IMR-90 (cell line): Measurements from ENCODE around the gene NOC2L. TPM values are rescaled to one million over a fixed set of nuclear protein-coding genes. Genes with fewer than 3 reads are reported as not detected.

Experiments
- ATAC-seq: fragments of 200-7000 bp; cut with Tn5 transposase; 2 replicates; pipeline ENCODE4 v1.9.1; 2020; ENCODE audit warnings: low read depth, mild to moderate bottlenecking, moderate library complexity
- BruUV-seq: library from RNA; stranded (reverse); fragments of 400-500 nt; replicated peaks from 2 replicates; lab custom pipeline; 2021; lab: Mats Ljungman, UMichigan
- CTCF ChIA-PET: fragments of 300-600 bp; formaldehyde crosslinking; extraction: SDS; loops from one replicate; lab custom pipeline; 2021; ENCODE audit warnings: antibody characterized with exemption; lab: Yijun Ruan, JAX
- POLR2A ChIA-PET: fragments of 300-600 bp; sonication (Branson Sonifier 250); formaldehyde crosslinking; loops from one replicate; lab custom pipeline; 2022; ENCODE audit warnings: antibody characterized with exemption; ENCODE audit not compliant: unreplicated experiment; lab: Charles Lee
- DNase-seq: peaks from one replicate; pipeline ENCODE4 v3.0.0; 2013
- H2AFZ ChIP-seq: replicated peaks from 2 replicates; pipeline ENCODE3; 2013; ENCODE audit warnings: low read length, mild to moderate bottlenecking; ENCODE audit not compliant: poor library complexity
- H2AK5ac ChIP-seq: 2 replicates; pipeline ENCODE4 v1.6.1; 2013; ENCODE audit warnings: low read depth, low read length, inconsistent platforms
- H2AK9ac ChIP-seq: replicated peaks from 2 replicates; pipeline ENCODE3; 2013; ENCODE audit warnings: mild to moderate bottlenecking, low read depth, low read length, moderate library complexity; ENCODE audit not compliant: poor library complexity
- H2BK120ac ChIP-seq: 2 replicates; pipeline ENCODE4 v1.6.1; 2013; ENCODE audit warnings: low read depth, low read length, inconsistent platforms
- H2BK15ac ChIP-seq: 3 replicates; pipeline ENCODE4 v1.6.1; 2013; ENCODE audit warnings: low read depth, low read length, inconsistent platforms
- H2BK20ac ChIP-seq: 2 replicates; pipeline ENCODE4 v1.6.1; 2013; ENCODE audit warnings: low read depth, mild to moderate bottlenecking, inconsistent platforms, low read length, moderate library complexity
- H2BK5ac ChIP-seq: 2 replicates; pipeline ENCODE4 v1.6.1; 2013; ENCODE audit warnings: mild to moderate bottlenecking, low read depth, low read length, inconsistent platforms; ENCODE audit not compliant: poor library complexity, severe bottlenecking
- H3K14ac ChIP-seq: replicated peaks from 2 replicates; pipeline ENCODE4 v1.6.1; 2013; ENCODE audit warnings: low read depth, low read length, inconsistent platforms
- H3K18ac ChIP-seq: 2 replicates; pipeline ENCODE4 v1.6.1; 2013; ENCODE audit warnings: low read depth, low read length, control low read depth
- H3K23ac ChIP-seq: 2 replicates; pipeline ENCODE4 v1.6.1; 2013; ENCODE audit warnings: low read depth, low read length, inconsistent platforms
- H3K27ac ChIP-seq: 2 replicates; pipeline ENCODE4 v1.5.1; 2013; ENCODE audit warnings: mild to moderate bottlenecking, control low read depth, low read length; ENCODE audit not compliant: insufficient read depth
- H3K27me3 ChIP-seq: 2 replicates; pipeline ENCODE4 v1.6.1; 2013; ENCODE audit warnings: low read length; ENCODE audit not compliant: control insufficient read depth, insufficient read depth
- H3K36me3 ChIP-seq: 2 replicates; pipeline ENCODE4 v1.6.1; 2013; ENCODE audit warnings: low read length, mixed read lengths; ENCODE audit not compliant: control insufficient read depth, insufficient read depth
- H3K4ac ChIP-seq: 2 replicates; pipeline ENCODE4 v1.6.1; 2013; ENCODE audit warnings: low read depth, low read length, inconsistent platforms
- H3K4me1 ChIP-seq: 2 replicates; pipeline ENCODE4 v1.6.1; 2013; ENCODE audit warnings: low read length, mixed read lengths; ENCODE audit not compliant: control insufficient read depth, insufficient read depth
- H3K4me2 ChIP-seq: 2 replicates; pipeline ENCODE4 v1.6.1; 2013; ENCODE audit warnings: low read depth, mild to moderate bottlenecking, control low read depth, low read length, moderate library complexity
- H3K4me3 ChIP-seq: 2 replicates; pipeline ENCODE4 v1.5.1; 2013; ENCODE audit warnings: low read depth, mild to moderate bottlenecking, control low read depth, low read length, moderate library complexity; ENCODE audit not compliant: insufficient read depth
- H3K56ac ChIP-seq: 2 replicates; pipeline ENCODE4 v1.6.1; 2013; ENCODE audit warnings: low read length, inconsistent platforms; ENCODE audit not compliant: insufficient read depth; ENCODE audit errors: extremely low read depth
- H3K79me1 ChIP-seq, 2 experiments: 2 replicates each; pipeline ENCODE4 v1.6.1; 2013; ENCODE audit warnings: low read length in 2 of 2, inconsistent platforms in 1 of 2, low read depth in 1 of 2
- H3K9ac ChIP-seq: 2 replicates; pipeline ENCODE4 v1.6.1; 2013; ENCODE audit warnings: low read depth, low read length, control low read depth
- H3K9me1 ChIP-seq: 2 replicates; pipeline ENCODE4 v1.6.1; 2013; ENCODE audit warnings: low read length, inconsistent platforms; ENCODE audit not compliant: insufficient read depth
- H3K9me3 ChIP-seq: 2 replicates; pipeline ENCODE4 v1.6.1; 2013; ENCODE audit warnings: low read length; ENCODE audit not compliant: control insufficient read depth, insufficient read depth
- H4K20me1 ChIP-seq: 2 replicates; pipeline ENCODE4 v1.6.1; 2013; ENCODE audit warnings: low read length, inconsistent platforms; ENCODE audit not compliant: insufficient read depth
- H4K5ac ChIP-seq: 2 replicates; pipeline ENCODE4 v1.6.1; 2013; ENCODE audit warnings: mild to moderate bottlenecking, low read depth, low read length, control low read depth
- H4K8ac ChIP-seq, 2 experiments: 2 replicates each; pipeline ENCODE4 v1.6.1; 2013; ENCODE audit warnings: low read depth in 2 of 2, low read length in 2 of 2, control low read depth in 1 of 2, inconsistent platforms in 1 of 2
- H4K91ac ChIP-seq: 2 replicates; pipeline ENCODE4 v1.6.1; 2013; ENCODE audit warnings: low read depth, low read length, inconsistent platforms; ENCODE audit not compliant: insufficient read depth
- CEBPB ChIP-seq: IDR thresholded peaks from 2 replicates; pipeline ENCODE4 v1.6.1; 2012; ENCODE audit warnings: low read depth, low read length, improper control_type of control experiment
- FOS ChIP-seq: fragments of 150-350 bp; IDR thresholded peaks from 2 replicates; pipeline ENCODE4 v1.6.1; 2016; ENCODE audit warnings: low read depth, low read length
- MAZ ChIP-seq: IDR thresholded peaks from 2 replicates; pipeline ENCODE4 v1.6.1; 2012; ENCODE audit warnings: low read depth, mild to moderate bottlenecking, low read length, improper control_type of control experiment, moderate library complexity, borderline replicate concordance
- POLR2A ChIP-seq: IDR thresholded peaks from 2 replicates; pipeline ENCODE4 v1.6.1; 2012; ENCODE audit warnings: mild to moderate bottlenecking, low read depth, low read length
- RAD21 ChIP-seq: IDR thresholded peaks from 2 replicates; pipeline ENCODE4 v1.6.1; 2012; ENCODE audit warnings: low read length, improper control_type of control experiment
- RFX5 ChIP-seq: IDR thresholded peaks from 2 replicates; pipeline ENCODE4 v1.8.0; 2012; ENCODE audit warnings: low read depth, mild to moderate bottlenecking, low read length, moderate library complexity
- SMC3 ChIP-seq: fragments of 150-350 bp; IDR thresholded peaks from 2 replicates; pipeline ENCODE4 v1.6.1; 2016; ENCODE audit warnings: low read depth, mild to moderate bottlenecking, antibody characterized with exemption, low read length, moderate library complexity
- WGBS, 2 experiments: methylation state at CpG; one replicate each; pipeline versions ENCODE4 v1.1.5 to v1.1.7; 2013; ENCODE audit warnings: missing lambda C conversion rate in 2 of 2; ENCODE audit not compliant: insufficient read length in 1 of 2; ENCODE audit errors: extremely low coverage in 2 of 2; 5-methylcytosine and 5-hydroxymethylcytosine counted together
- dilution Hi-C: fragments of 300-500 bp; cut with HindIII; formaldehyde crosslinking; loops from one replicate; pipeline ENCODE4 v1.14.3; 2018; ENCODE audit warnings: low sequenced_read_pairs; ENCODE audit not compliant: unreplicated experiment
- in situ Hi-C: fragments of 300-500 bp; cut with MboI; formaldehyde crosslinking; loops from 3 replicates; pipeline ENCODE4 v1.14.3; 2019; ENCODE audit warnings: low sequenced_read_pairs, inconsistent platforms, mixed read lengths
- intact Hi-C: fragments of 100-400 bp; cut with micrococcal nuclease; formaldehyde crosslinking; loops from 2 replicates; pipeline ENCODE4 v1.10.0; 2022
- polyA plus RNA-seq, 3 experiments: library from polyadenylated mRNA; depleted of rRNA; stranded (reverse); fragments of >200 nt; gene quantifications; 2 replicates each; pipeline ENCODE4 v1.2.3, GENCODE V29; 2012; ENCODE audit warnings: low replicate concordance in 1 of 3
- total RNA-seq: library from RNA; depleted of rRNA; stranded (reverse); fragments of >200 nt; gene quantifications from 2 replicates; pipeline ENCODE4 v1.2.3, GENCODE V29; 2012
- TF ChIP-seq, protein P1 (sequence below): conservative IDR thresholded peaks from 2 replicates; pipeline ENCODE4 v1.5.1; 2012; ENCODE audit warnings: mild to moderate bottlenecking, low read depth, low read length, improper control_type of control experiment
- TF ChIP-seq, protein P2 (sequence below): fragments of 150-350 bp; IDR thresholded peaks from 2 replicates; pipeline ENCODE4 v1.6.1; 2016; ENCODE audit warnings: low read depth, mild to moderate bottlenecking, low read length, moderate library complexity, borderline replicate concordance

NOC2L gene
- total and polyA plus RNA-seq, 2 of the 4 experiments (the other 2 are of a cell fraction), result 74.2 to 106 TPM

DNA sequence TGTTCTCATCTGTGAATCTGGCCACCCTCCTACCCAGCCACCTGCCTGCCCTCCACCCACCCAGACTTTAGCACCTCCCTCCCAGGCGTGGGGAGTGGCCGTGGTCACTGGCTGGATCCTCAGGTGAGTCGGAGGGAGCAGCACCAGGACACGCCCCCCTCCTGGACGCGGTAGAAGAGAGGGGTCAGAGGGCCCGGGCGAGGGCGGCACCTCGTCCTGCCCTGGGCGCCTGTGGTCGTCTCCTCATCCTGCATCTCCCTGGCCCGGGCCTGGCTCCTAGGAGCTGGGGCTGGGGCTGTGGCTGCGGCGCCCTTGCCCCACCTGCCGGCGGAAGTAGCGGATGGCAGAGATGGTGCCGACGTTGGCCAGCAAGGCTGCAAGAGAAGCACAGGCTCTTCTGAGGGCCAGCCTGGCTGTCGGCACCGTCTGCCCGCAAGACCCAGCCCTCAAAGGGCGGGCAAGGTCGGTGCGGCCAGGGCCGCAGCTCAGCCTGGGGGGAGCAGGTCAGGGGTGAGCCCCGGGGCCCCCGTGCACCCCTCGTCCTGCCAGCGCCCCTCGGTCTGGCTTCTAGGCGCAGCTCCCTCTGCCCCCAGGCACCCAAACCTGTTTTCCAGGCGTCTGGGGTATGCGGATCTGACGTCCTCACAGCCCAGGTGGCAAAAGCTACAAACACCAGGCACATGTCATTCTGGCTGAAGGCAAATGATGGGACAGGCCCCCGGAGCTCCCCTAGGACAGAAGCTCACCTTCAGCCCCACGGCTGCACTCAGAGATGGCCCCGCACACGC is 17.0 kb upstream of the NOC2L start:
- H4K5ac ChIP-seq, result no peak overlapping the region
- dilution Hi-C loops, result no loop called here
- peak overlapping the region; percentile 12 for H3K4me2 ChIP-seq

More for the DNA sequence above, 17.0 kb upstream of the NOC2L start:
- H3K9me1 ChIP-seq, result no peaks in the 10 kb centered on the region
- H3K9ac ChIP-seq, result no peak overlapping the region
- intact Hi-C loops, result loop anchor here (2.0 to 5.0 kb wide), 2 partner anchors 74 to 103 kb away; no protein-coding TSS in a partner anchor
- no peaks in the 10 kb centered on the region for H3K9me3 ChIP-seq
- H2BK120ac ChIP-seq, result no peak overlapping the region
- no peak overlapping the region for H2AK5ac ChIP-seq
- no peak overlapping the region for H3K14ac ChIP-seq
- no peak overlapping the region for H3K27ac ChIP-seq
- H3K4me1 ChIP-seq, result 0 out of 2 replicates have a peak, but pooled peaks cover 2% of the 10 kb centered on the region
- 0 out of 4 replicates have a peak overlapping the region, but pooled peaks of 1 of the 2 experiments have one; percentile 9 for H4K8ac ChIP-seq
- peak; percentile 36 for DNase-seq
- in situ Hi-C loops, result no loop called here
- H3K79me1 ChIP-seq, result no peaks in the 10 kb centered on the region
- no peak overlapping the region for H4K91ac ChIP-seq
- H3K56ac ChIP-seq, result no peak overlapping the region
- H3K27me3 ChIP-seq, result no peaks in the 10 kb centered on the region
- ChIA-PET CTCF (interaction anchor here (1.4 kb wide), 1 partner anchor 9 kb away, joined by 3 read pairs; no protein-coding TSS in a partner anchor), POLR2A (no interaction called here)
- H3K4me3 ChIP-seq, result peak overlapping the region; percentile 0; the same call in 1 of the 2 replicates
- no TSS peak for BruUV-seq
- H3K36me3 ChIP-seq, result no peaks in the 10 kb centered on the region
- TF ChIP-seq FOS (no peak), RAD21 (peak; percentile 71), SMC3 (peak; percentile 58), CEBPB (no peak), POLR2A (no peak), RFX5 (no peak), MAZ (no peak)
- TF ChIP-seq, protein P1, sequence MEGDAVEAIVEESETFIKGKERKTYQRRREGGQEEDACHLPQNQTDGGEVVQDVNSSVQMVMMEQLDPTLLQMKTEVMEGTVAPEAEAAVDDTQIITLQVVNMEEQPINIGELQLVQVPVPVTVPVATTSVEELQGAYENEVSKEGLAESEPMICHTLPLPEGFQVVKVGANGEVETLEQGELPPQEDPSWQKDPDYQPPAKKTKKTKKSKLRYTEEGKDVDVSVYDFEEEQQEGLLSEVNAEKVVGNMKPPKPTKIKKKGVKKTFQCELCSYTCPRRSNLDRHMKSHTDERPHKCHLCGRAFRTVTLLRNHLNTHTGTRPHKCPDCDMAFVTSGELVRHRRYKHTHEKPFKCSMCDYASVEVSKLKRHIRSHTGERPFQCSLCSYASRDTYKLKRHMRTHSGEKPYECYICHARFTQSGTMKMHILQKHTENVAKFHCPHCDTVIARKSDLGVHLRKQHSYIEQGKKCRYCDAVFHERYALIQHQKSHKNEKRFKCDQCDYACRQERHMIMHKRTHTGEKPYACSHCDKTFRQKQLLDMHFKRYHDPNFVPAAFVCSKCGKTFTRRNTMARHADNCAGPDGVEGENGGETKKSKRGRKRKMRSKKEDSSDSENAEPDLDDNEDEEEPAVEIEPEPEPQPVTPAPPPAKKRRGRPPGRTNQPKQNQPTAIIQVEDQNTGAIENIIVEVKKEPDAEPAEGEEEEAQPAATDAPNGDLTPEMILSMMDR, result peak; percentile 65
- TF ChIP-seq, protein P2, sequence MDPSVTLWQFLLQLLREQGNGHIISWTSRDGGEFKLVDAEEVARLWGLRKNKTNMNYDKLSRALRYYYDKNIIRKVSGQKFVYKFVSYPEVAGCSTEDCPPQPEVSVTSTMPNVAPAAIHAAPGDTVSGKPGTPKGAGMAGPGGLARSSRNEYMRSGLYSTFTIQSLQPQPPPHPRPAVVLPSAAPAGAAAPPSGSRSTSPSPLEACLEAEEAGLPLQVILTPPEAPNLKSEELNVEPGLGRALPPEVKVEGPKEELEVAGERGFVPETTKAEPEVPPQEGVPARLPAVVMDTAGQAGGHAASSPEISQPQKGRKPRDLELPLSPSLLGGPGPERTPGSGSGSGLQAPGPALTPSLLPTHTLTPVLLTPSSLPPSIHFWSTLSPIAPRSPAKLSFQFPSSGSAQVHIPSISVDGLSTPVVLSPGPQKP, result no peak
- H2AK9ac ChIP-seq, result peak overlapping the region; percentile 28
- H3K4ac ChIP-seq, result no peak overlapping the region
- no peak overlapping the region for H3K23ac ChIP-seq
- H2BK20ac ChIP-seq, result no peak overlapping the region
- ATAC-seq, result peak; percentile 95
- no peaks in the 10 kb centered on the region; the same call in 1 of the 2 replicates for H4K20me1 ChIP-seq
- peak overlapping the region; percentile 76 for H2AFZ ChIP-seq
- no peak overlapping the region for H2BK5ac ChIP-seq
- WGBS, 2 experiments, result 17% methylated on average over 12 of the region's 40 CpGs; no CpG with 5 or more reads in 1 of the 2 experiments
- H2BK15ac ChIP-seq, result no peak overlapping the region
- H3K18ac ChIP-seq, result no peak overlapping the region
